SU-DHL-6 (cell line): ENCODE results near the gene PRXL2C.
"Not testable (repeated sequence)": the region's sequence is repeated elsewhere in the genome, so short reads cannot be mapped to it uniquely, and the experiment has no call there.

Experiments
- CTCF ChIP-seq: fragments of 200-600 bp; sonication (generic); IDR thresholded peaks from one replicate; pipeline ENCODE4 v1.5.1; 2017; ENCODE audit warnings: antibody characterized with exemption, mild to moderate bottlenecking, low read length, moderate library complexity; ENCODE audit not compliant: insufficient read depth, poor library complexity, severe bottlenecking
- EZH2phosphoT487 ChIP-seq: fragments of 200-600 bp; sonication (generic), shearing (Covaris generic); conservative IDR thresholded peaks from 2 replicates; pipeline ENCODE4 v1.6.1; 2018; ENCODE audit warnings: mild to moderate bottlenecking, antibody characterized with exemption, low read length, moderate library complexity, mixed read lengths

GRCh38 chr9:96633579-96633978 lies 21.5 kb downstream of the PRXL2C start:
- TF ChIP-seq CTCF, EZH2phosphoT487: not testable (repeated sequence)
